K562 (cell line): ENCODE data around the gene OR2H2. TPM values are rescaled to one million over a fixed set of nuclear protein-coding genes. Genes with fewer than 3 reads are reported as not detected.

Experiments
- HBP1 ChIP-seq: fragments of 450-650 bp; formaldehyde crosslinking; IDR thresholded peaks from 2 replicates; pipeline ENCODE4 v1.4.0; 2022; ENCODE audit warnings: missing genetic modification characterization
- MED1 ChIP-seq: sonication (generic); formaldehyde crosslinking; IDR thresholded peaks from 2 replicates; pipeline ENCODE4 v1.8.1; 2023; ENCODE audit warnings: missing genetic modification reagents, borderline replicate concordance
- OTX1 ChIP-seq: fragments of 450-650 bp; formaldehyde crosslinking; IDR thresholded peaks from 2 replicates; pipeline ENCODE4 v1.4.0; 2022; ENCODE audit warnings: mild to moderate bottlenecking
- RFX5 ChIP-seq: IDR thresholded peaks from 2 replicates; pipeline ENCODE4 v1.6.1; 2011; ENCODE audit warnings: low read depth, mild to moderate bottlenecking, improper control_type of control experiment, low read length
- SMAD3 ChIP-seq: fragments of 450-650 bp; formaldehyde crosslinking; conservative IDR thresholded peaks from 2 replicates; pipeline ENCODE4 v1.4.0; 2020; ENCODE audit warnings: mild to moderate bottlenecking
- SRF ChIP-seq, 2 experiments: fragments of 250-450, 450-650 bp in 1 of 2; sonication (Bioruptor Pico) in 1 of 2; sonication (generic) in 1 of 2; formaldehyde crosslinking; IDR thresholded peaks; 2 replicates each; pipeline versions ENCODE4 v1.5.0 to v1.5.1; 2020 to 2022; ENCODE audit warnings: mild to moderate bottlenecking in 1 of 2, missing genetic modification reagents in 1 of 2
- ZBTB1 ChIP-seq: sonication (generic); formaldehyde crosslinking; IDR thresholded peaks from 2 replicates; pipeline ENCODE4 v1.8.1; 2023; ENCODE audit warnings: missing genetic modification reagents, low read depth, mild to moderate bottlenecking, borderline replicate concordance
- ZBTB40 ChIP-seq, 2 experiments: fragments of 450-650 bp in 1 of 2; sonication (generic) in 1 of 2; formaldehyde crosslinking in 1 of 2; IDR thresholded peaks; 2 replicates each; pipeline versions ENCODE4 v1.7.1 to v1.9.0; 2016 to 2022; ENCODE audit warnings: inconsistent platforms in 1 of 2, mild to moderate bottlenecking in 1 of 2, missing genetic modification reagents in 1 of 2
- ZFX ChIP-seq: sonication (generic); formaldehyde crosslinking; IDR thresholded peaks from 2 replicates; pipeline ENCODE4 v1.8.0; 2022; ENCODE audit warnings: mild to moderate bottlenecking, missing genetic modification reagents, moderate library complexity
- ZNF174 ChIP-seq: fragments of 250-450 bp; sonication (Bioruptor Pico); IDR thresholded peaks from 2 replicates; pipeline ENCODE4 v1.4.0; 2020; ENCODE audit warnings: mild to moderate bottlenecking
- ZNF668 ChIP-seq: fragments of 250-450 bp; sonication (Bioruptor Pico); IDR thresholded peaks from 2 replicates; pipeline ENCODE4 v1.8.0; 2022; ENCODE audit warnings: mild to moderate bottlenecking, inconsistent platforms
- polyA plus RNA-seq, 8 experiments: library from polyadenylated mRNA; depleted of rRNA in 4 of 8; stranded (reverse) in 5 of 8; unstranded in 3 of 8; fragments of >200 nt; fragmentation: Nextera tagmentation in 2 of 8; fragmentation: Illumina TruSeq in 1 of 8; extraction: Ambion mirVana in 2 of 8; extraction: Trizol in 1 of 8; gene quantifications; 2 replicates each; pipeline versions ENCODE4 v1.2.1 to v1.2.3, GENCODE V29; 2011 to 2014; ENCODE audit warnings: inconsistent platforms in 1 of 8, missing spikeins in 1 of 8
- total RNA-seq, 7 experiments: library from RNA; depleted of rRNA in 6 of 7; stranded (reverse); fragments of >200 nt in 6 of 7; fragmentation: Illumina TruSeq in 2 of 7; extraction: Trizol in 2 of 7; gene quantifications; 2 replicates each; pipeline versions ENCODE4 v1.2.1 to v1.2.3, GENCODE V29; 2011 to 2021; ENCODE audit warnings: low replicate concordance in 1 of 7
- TF ChIP-seq, protein P1 (sequence below): fragments of 450-650 bp; IDR thresholded peaks from 2 replicates; pipeline ENCODE4 v1.6.1; 2018; ENCODE audit warnings: mild to moderate bottlenecking, low read depth; ENCODE audit not compliant: partially characterized antibody

Gene OR2H2
- total and polyA plus RNA-seq, 9 of the 15 experiments (the other 6 are each of a cell fraction or from before 2014, with no cell fraction given) = not detected

DNA sequence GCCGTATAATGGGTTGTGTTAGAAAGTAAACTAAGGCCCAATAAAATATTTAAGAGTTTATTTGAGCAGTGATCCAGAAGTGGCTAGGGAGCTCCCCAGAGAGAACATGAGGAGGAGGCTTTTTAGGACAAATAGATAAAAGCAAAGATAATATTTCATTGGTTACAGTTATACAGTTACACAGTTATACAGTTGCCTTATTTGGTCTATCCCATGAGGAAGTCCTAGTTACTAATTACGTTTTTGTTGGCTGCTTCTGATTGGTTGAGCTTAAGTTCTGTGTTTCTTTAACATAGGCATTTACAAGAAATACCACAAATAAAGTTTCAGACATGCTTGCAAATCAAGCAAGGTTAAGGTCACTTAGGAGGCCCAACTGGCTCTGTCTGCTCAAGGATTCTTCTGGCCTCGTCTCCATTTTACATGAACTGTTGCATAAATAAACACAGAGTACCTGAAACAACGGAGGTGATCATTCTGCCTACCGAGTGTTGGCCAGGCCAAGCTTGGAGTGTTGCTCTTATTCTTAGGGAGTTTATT, 32.3 kb upstream of the OR2H2 start (continued):
- TF ChIP-seq ZBTB40 (IDR thresholded peaks at IDR 0.05) (peak; percentile 78), ZBTB40 (CRISPR knock-in tag; IDR thresholded peaks at IDR 0.05) (peak; percentile 36; the same call in 1 of the 2 replicates), SMAD3 (no peak), ZNF668 (CRISPR knock-in tag) (no peak), RFX5 (peak; percentile 98), MED1 (CRISPR knock-in tag) (no peak), ZBTB1 (CRISPR knock-in tag) (no peak), OTX1 (no peak), SRF (CRISPR knock-in tag; IDR thresholded peaks at IDR 0.05) (peak in 1 of 2 experiments; percentile 85; a peak in 2 of 4 replicates), HBP1 (CRISPR knock-in tag) (no peak), ZNF174 (CRISPR knock-in tag) (no peak), ZFX (CRISPR knock-in tag) (no peak)
- TF ChIP-seq, protein P1, sequence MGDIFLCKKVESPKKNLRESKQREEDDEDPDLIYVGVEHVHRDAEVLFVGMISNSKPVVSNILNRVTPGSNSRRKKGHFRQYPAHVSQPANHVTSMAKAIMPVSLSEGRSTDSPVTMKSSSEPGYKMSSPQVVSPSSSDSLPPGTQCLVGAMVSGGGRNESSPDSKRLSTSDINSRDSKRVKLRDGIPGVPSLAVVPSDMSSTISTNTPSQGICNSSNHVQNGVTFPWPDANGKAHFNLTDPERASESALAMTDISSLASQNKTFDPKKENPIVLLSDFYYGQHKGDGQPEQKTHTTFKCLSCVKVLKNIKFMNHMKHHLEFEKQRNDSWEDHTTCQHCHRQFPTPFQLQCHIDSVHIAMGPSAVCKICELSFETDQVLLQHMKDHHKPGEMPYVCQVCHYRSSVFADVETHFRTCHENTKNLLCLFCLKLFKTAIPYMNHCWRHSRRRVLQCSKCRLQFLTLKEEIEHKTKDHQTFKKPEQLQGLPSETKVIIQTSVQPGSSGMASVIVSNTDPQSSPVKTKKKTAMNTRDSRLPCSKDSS = no peak
